ENCODE measurements around the gene SPON1.
"Not testable (repeated sequence)": the region's sequence is repeated elsewhere in the genome, so short reads cannot be mapped to it uniquely, and the experiment has no call there.

SPON1 gene

DNA sequence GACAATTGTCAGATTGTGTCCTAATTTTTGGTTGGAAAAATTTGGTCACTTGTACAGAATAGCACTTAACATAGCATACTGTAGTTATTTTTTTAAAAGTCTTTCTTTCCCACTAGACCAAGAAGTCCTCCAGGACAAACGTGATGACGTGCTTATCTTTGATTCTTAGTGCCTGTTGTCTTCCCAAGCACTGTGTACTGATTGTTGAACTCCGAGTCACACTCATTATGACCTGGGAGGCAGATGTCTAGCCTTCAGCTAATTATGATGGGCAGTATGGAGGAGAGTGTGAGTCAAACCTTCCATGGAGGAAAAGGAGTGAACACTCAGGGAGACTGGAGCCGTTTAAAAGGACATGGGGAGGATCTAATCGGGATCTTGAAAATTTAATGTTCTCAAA lies 119.8 kb downstream of the SPON1 start:
- DNase-seq (ENCODE audit: insufficient read length, low spot score), result no peak
- no peak for FAIRE-seq
- TF ChIP-seq, protein P1, sequence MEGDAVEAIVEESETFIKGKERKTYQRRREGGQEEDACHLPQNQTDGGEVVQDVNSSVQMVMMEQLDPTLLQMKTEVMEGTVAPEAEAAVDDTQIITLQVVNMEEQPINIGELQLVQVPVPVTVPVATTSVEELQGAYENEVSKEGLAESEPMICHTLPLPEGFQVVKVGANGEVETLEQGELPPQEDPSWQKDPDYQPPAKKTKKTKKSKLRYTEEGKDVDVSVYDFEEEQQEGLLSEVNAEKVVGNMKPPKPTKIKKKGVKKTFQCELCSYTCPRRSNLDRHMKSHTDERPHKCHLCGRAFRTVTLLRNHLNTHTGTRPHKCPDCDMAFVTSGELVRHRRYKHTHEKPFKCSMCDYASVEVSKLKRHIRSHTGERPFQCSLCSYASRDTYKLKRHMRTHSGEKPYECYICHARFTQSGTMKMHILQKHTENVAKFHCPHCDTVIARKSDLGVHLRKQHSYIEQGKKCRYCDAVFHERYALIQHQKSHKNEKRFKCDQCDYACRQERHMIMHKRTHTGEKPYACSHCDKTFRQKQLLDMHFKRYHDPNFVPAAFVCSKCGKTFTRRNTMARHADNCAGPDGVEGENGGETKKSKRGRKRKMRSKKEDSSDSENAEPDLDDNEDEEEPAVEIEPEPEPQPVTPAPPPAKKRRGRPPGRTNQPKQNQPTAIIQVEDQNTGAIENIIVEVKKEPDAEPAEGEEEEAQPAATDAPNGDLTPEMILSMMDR (IDR thresholded peaks at IDR 0.05; ENCODE audit: insufficient read depth, missing control alignments), result no peak

DNA sequence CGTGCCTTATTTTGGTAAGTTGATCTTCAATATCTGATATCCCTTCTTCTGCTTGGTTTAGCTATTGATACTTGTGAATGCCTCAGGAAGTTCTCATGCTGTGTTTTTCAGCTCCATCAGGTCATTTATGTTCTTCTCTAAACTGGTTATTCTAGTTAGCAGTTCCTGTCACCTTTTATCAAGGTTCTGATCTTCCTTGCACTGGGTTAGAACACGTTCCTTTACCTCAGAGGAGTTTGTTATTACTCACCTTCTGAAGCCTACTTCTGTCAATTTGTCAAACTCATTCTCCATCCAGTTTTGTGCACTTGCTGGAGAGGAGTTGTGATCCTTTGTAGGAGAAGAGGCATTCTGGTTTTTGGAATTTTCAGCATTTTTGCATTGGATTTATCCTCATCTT lies 126.3 kb downstream of the SPON1 start:
- not testable (repeated sequence) for FAIRE-seq; DNase-seq (ENCODE audit: insufficient read length, low spot score)

DNA sequence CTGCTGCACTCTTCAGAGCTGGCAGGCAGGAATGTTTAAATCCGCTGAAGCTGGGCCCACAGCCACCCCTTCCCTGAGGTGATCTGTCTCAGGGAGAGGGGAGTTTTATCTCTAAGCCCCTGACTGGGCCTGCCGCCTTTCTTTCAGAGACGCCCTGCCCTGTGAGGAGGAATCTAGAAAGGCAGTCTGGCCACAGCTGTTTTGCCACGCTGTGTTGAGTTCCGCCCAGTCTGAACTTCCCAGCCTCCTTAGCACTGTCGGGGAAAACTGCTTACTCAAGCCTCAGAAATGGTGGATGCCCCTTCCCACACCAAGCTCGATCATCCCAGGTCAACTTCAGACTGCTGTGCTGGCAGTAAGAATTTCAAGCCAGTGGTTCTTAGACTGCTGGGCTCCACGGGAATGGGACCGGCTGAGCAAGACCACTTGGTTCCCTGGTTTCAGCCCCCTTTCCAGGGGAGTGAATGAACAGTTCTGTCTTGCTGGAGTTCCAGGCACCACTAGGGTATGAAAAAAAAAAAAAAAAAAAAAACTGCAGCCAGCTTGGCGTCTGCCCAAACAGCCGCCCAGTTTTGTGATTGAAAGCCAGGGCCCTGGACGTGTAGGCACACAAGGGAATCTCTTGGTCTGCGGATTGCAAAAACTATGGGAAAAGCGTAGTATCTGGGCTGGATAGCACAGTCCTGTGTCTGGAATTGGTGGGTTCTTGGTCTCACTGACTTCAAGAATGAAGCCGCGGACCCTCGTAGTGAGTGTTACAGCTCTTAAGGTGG lies 127.4 kb downstream of the SPON1 start:
- no peak for FAIRE-seq
- TF ChIP-seq, protein P1 (IDR thresholded peaks at IDR 0.05; ENCODE audit: insufficient read depth, missing control alignments), result no peak

GRCh38 chr11:14090631-14091030 lies 128.1 kb downstream of the SPON1 start:
- not testable (repeated sequence) for DNase-seq (ENCODE audit: insufficient read length, low spot score); FAIRE-seq

More for the DNA sequence above, 127.4 kb downstream of the SPON1 start:
- no peak for DNase-seq (ENCODE audit: insufficient read length, low spot score)

GRCh38 chr11:14093065-14093464 lies 130.5 kb downstream of the SPON1 start:
- FAIRE-seq (no peak), DNase-seq (ENCODE audit: insufficient read length, low spot score) (no peak)
- TF ChIP-seq, protein P1 (IDR thresholded peaks at IDR 0.05; ENCODE audit: insufficient read depth, missing control alignments), result no peak

- no peak for FAIRE-seq
- TF ChIP-seq, protein P1 (IDR thresholded peaks at IDR 0.05; ENCODE audit: insufficient read depth, missing control alignments), result no peak
- no peak for DNase-seq (ENCODE audit: insufficient read length, low spot score)
Measured at GRCh38 chr11:14094481-14095037, 132.0 kb downstream of the SPON1 start.

DNA sequence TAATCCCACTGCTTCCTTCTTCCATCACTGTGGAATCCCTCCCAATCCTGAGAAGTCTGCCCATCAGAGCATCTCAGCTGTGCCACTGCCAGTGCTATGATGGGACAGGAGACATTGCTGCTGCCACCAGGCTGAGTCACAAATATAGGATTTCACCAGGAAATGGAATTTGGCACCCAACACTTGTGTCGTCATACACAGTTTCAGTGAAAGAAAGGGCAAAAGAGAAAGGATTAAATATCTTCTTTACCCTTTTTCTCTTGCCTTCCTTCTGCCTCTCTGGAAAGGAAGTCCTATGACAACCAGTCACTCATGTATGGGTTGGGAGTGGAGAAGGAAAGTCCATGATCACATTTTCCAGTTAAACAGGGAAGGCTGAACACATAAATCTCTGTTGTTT lies 133.4 kb downstream of the SPON1 start:
- DNase-seq (ENCODE audit: insufficient read length, low spot score), result no peak
- FAIRE-seq, result no peak
- TF ChIP-seq, protein P1 (IDR thresholded peaks at IDR 0.05; ENCODE audit: insufficient read depth, missing control alignments), result no peak

GRCh38 chr11:14096606-14097005 lies 134.1 kb downstream of the SPON1 start:
- no peak for FAIRE-seq
- no peak for DNase-seq (ENCODE audit: insufficient read length, low spot score)
- TF ChIP-seq, protein P1 (IDR thresholded peaks at IDR 0.05; ENCODE audit: insufficient read depth, missing control alignments), result no peak
